GM19395 (cell line): Measurements from ENCODE around the gene CDC5L.

Experiments used
- ATAC-seq: cut with Tn5 transposase; IDR thresholded peaks from one replicate; pipeline ENCODE4 v1.9.1; 2021; ENCODE audit warnings: mild to moderate bottlenecking, moderate library complexity; ENCODE audit not compliant: unreplicated experiment

The CDC5L gene

DNA sequence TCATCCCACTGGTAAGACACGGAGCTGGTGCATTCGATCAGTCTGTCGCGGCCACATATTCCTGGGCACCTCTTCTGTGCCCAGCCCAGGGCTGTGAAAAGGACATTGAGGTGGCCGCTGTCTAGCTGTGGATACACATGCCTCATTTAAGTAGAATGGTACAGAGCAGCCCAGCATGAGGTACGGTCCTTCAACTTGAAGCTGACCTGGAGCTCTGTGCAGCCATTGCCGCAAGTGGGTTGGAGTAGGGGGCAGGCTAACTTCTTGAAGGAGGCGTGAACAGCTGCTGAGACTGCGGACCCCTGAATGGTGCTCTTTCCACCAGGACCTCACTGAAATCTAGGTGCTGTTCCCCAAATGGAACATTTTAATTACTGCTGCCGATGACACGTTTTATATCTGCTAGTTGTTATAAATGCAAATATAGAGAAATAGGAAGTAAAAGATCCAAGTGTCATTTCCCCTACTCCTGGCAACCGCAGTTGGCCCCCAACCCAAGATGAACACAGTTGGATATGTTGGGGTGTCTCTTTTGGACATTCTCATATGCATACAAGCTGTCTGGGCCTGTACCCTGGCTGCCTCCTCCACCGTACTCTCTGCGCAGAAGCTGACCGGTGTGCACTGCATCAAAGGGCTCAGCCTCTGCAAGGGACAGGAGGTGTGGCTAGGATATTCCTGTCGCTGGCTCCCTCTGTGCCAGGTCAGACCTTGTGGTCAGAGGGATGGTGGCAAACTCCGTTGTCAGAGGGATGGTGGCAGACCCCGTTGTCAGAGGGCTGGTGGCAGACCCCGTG, 86.1 kb downstream of the CDC5L start:
- ATAC-seq = no peak

DNA sequence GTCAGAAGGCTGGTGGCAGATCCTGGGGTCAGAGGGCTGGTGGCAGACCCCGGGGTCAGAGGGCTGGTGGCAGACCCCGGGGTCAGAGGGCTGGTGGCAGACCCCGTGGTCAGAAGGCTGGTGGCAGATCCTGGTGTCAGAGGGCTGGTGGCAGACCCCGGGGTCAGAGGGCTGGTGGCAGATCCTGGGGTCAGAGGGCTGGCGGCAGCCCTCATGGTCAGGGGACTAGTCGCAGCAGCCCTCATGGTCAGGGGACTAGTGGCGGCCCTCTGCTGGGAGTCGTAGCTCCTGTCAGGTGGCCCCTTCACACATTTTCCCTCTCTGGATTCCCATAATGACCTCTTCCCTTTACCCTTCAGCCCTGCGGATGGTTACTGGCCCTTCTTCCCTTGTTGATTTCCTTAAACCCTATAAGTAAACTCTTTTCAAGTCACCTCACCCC, 86.7 kb downstream of the CDC5L start:
- ATAC-seq = no peak

DNA sequence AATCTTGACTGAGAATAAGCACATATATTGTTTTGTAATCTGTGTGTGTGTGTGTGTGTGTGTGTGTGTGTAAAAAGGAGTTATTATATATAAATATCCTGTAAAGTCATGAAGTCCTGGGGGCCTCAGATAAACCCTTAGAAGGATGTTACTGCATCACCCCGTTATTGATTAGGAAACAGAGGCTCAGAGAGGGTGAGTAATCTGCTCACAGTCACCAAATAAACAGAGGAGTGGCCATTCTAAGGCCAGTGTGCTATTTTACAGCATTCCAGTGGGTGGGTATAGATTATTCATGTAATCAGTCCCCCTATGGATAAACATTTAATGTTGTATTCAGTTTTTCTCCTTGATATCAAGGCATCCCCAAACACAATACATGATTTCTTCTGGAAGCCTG, 87.1 kb downstream of the CDC5L start:
- no peak for ATAC-seq

DNA sequence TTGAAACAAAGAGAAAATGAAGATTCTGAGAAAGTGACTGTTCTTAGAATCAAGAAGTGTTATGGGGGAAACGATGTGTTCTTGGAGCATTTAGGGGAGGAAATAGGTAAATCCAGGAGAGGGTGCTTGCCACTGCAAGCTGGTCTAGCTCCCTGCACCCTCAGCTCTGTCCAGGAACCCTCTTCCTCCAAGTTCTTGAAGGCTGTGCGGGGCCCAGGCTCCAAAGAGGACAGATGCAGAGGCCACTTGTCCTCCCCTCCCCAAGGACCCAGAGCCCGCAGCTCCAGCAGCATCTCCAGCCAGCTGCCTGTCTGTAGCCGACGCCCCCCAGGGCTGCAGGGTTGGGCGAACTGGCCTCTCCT, 87.9 kb downstream of the CDC5L start:
- ATAC-seq = peak; percentile 39

GRCh38 chr6:44475779-44476434, 88.4 kb downstream of the CDC5L start:
- ATAC-seq = peak; percentile 87

DNA sequence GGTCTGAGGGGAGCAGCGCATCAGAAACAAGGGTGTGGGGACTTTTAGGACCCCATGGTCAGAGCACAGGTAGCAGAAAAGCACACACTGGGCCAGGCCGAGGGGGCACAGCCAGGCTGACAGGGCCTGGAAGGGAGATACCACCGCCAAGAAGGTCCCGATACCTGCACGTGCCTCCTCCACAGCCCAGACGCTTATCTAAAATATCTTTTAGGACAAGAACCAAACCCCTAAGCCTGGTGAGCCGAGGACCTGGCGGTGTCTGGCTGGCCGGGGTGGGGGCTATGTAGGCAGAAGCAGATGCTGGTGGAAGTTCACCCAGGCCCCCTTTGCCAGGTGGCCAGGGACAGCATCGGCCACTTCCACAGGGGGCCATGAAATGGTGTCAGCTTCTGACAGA, 89.3 kb downstream of the CDC5L start:
- ATAC-seq = no peak

DNA sequence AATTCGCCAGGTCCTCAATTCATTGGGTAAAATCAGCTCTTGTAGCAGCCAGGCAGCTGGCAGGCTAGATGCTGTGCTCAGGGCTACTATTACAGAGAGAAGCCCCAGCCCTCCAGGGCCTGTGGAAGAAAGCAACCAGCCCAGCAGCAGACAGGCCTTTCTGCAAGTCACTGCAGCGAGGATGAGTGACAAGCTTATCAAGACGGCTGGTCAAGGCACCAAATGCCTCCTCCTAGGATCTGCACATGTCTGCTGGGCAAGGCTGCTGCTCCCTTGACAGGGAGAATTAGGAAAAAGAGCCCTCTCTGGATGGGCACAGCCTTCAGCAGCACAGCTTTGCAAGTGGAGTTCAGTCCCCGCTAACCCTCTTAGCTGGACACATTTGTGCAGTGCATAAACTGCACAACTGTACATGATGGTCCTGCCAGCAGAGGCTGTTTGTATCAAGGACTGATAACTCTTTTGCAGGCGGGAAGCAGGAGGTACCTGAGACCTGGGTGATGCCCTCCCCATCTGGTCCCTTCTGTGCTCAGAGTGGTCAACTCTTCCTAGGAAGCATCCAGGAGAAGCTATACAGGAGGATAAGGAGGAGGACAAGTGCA, 89.9 kb downstream of the CDC5L start:
- ATAC-seq = no peak

GRCh38 chr6:44478158-44478557, 90.7 kb downstream of the CDC5L start:
- ATAC-seq = no peak

GRCh38 chr6:44478591-44479254, 91.2 kb downstream of the CDC5L start:
- no peak for ATAC-seq

- ATAC-seq = no peak
Measured at GRCh38 chr6:44480097-44480541, 92.6 kb downstream of the CDC5L start.

DNA sequence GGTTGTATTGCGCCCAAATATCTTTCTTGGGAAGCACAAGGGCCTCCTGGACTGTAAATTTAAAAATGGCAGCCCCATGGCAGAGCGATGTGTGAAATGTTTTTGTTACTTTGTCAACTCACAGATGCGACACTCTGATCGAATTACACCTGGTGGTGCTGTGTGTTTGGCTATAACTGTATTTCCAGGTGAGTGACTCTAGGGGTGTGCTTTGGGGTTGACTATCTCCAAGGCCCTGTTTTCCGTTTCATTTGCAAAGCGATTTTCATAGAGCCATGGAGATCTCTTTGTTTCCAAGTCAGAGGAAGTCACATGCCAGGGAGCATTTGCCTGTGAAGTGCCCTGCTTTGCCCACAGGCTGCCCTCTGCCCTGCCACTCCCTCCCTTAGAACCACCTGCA, 93.5 kb downstream of the CDC5L start:
- no peak for ATAC-seq

- no peak for ATAC-seq
Measured at GRCh38 chr6:44481760-44482159, 94.3 kb downstream of the CDC5L start.

- ATAC-seq = no peak
Measured at GRCh38 chr6:44485601-44486401, 98.3 kb downstream of the CDC5L start.

- no peak for ATAC-seq
Measured at GRCh38 chr6:44487002-44487401, 99.5 kb downstream of the CDC5L start.

- no peak for ATAC-seq
Measured at GRCh38 chr6:44487586-44487985, 100.1 kb downstream of the CDC5L start.

DNA sequence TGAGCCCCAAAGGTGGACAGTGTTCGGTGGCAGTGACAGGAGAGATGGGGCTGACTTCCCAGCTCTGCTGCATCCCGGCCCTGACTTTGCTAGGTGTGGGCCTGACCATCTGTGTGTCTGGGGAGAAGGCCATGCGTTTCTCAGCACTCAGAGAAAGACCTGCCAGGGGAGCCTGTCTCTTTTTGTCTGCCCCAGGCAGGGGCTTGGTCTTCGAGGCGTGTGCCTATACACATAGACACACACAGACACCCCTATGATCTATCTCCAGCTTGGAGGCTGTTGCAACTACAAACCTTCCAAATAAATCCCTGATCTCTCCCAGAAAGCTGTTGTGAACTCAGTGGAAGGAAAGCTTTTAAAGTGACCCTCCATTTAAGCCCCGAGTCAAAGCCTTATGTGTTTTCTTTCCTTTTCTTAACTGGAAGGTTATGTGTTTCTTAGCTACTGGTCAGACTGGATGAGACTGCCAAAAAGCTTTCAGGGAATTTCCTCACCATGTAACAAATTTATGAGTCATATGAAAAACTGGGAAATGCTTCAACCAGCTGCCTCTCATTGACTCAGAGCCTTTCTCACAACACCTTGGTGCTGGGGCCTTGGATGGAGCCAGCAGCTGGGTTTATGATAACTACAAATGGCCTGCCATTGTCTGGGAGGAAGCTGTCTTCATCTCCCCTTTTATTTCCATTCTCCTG, 102.6 kb downstream of the CDC5L start:
- no peak for ATAC-seq

DNA sequence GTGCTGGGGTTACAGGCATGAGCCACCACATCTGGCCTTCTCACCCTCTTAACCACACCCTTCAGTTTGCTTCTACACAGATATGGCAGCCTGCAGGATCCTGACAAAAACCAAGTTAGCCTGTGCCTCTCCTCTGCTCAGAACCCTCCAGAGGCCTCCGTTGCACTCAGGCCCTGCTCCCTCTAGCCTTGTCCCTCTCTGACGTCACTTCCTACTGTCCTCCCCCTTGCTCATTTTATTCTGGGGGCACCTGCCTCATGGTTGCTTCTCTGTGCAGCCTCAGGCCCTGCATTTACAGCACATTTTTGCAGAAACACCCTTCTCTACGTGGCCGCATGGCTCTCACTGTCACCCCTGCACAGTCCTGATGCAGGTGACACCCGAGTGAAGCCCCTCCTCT, 105.6 kb downstream of the CDC5L start:
- ATAC-seq = no peak

- no peak for ATAC-seq
Measured at GRCh38 chr6:44493593-44493992, 106.1 kb downstream of the CDC5L start.

DNA sequence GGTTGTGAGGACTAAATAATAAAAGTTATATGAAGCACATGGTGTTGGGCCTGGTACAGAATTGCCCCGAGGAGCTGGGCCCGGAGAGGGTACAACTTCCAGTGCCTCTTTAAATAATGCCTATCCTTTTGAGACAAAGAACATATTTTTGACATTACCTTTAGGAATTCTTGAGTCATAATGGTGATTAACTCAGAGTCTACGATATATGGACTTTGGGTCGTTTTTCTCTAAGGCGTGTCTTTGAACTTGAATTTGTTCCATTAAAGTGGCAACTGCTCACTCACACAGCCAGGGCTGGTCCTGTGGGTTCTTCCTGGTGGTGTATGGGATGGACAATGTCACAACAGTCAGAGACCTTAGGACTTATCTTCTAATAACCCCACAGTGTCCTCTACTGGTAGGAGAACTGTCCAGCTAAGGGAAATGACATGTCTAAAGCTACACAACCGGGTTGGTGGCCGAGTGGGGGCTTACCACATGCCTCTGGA, 106.5 kb downstream of the CDC5L start:
- ATAC-seq = no peak
